Panc1 (cell line): ENCODE results near the gene PLOD3.

Experiments used
- POLR2AphosphoS5 ChIP-seq: IDR thresholded peaks from 2 replicates; pipeline ENCODE4 v1.6.1; 2012; ENCODE audit warnings: mild to moderate bottlenecking, low read depth, low read length, moderate library complexity
- REST ChIP-seq, 2 experiments: IDR thresholded peaks; 2 replicates each; pipeline ENCODE4 v1.6.1; 2011 to 2012; ENCODE audit warnings: low read depth in 2 of 2, control low read depth in 1 of 2, low read length in 1 of 2, mild to moderate bottlenecking in 1 of 2, moderate library complexity in 1 of 2; ENCODE audit not compliant: insufficient read depth in 1 of 2
- SIN3A ChIP-seq: IDR thresholded peaks from 2 replicates; pipeline ENCODE4 v1.6.1; 2012; ENCODE audit warnings: low read depth, mild to moderate bottlenecking, low read length, moderate library complexity, borderline replicate concordance; ENCODE audit not compliant: insufficient read depth
- TCF7L2 ChIP-seq: IDR thresholded peaks from 2 replicates; pipeline ENCODE4 v1.6.1; 2011; ENCODE audit warnings: mild to moderate bottlenecking, low read depth, low read length, inconsistent platforms
- TF ChIP-seq, protein P1 (sequence below): fragments of 450-650 bp; IDR thresholded peaks from 2 replicates; pipeline ENCODE4 v1.5.1; 2017; ENCODE audit warnings: mild to moderate bottlenecking

DNA sequence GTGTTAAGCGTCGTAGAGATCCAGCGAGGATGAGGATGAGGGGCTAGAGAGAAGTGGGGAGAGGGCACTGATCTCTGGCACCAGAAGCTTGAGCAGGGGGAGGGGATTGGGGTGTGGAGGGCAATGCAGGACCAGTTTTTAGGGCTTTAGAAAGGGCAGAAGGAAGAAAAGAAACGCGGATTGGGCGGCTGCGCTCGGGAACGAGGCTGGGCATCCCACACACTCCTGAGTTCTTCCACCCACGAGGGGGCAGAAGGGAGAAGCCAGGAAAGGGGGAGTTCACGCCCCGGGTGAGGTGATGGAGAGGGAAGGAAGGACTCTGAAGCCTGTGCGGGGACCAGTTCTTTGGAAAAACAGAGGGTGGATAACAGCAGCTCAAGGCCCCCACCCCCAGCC lies 45.9 kb downstream of the PLOD3 start:
- TF ChIP-seq, protein P1, sequence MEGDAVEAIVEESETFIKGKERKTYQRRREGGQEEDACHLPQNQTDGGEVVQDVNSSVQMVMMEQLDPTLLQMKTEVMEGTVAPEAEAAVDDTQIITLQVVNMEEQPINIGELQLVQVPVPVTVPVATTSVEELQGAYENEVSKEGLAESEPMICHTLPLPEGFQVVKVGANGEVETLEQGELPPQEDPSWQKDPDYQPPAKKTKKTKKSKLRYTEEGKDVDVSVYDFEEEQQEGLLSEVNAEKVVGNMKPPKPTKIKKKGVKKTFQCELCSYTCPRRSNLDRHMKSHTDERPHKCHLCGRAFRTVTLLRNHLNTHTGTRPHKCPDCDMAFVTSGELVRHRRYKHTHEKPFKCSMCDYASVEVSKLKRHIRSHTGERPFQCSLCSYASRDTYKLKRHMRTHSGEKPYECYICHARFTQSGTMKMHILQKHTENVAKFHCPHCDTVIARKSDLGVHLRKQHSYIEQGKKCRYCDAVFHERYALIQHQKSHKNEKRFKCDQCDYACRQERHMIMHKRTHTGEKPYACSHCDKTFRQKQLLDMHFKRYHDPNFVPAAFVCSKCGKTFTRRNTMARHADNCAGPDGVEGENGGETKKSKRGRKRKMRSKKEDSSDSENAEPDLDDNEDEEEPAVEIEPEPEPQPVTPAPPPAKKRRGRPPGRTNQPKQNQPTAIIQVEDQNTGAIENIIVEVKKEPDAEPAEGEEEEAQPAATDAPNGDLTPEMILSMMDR = peak; percentile 55
- TF ChIP-seq REST (IDR thresholded peaks at IDR 0.05; ENCODE audit: insufficient read depth in 1 of 2, low read depth in 2 of 2, low read length in 1 of 2) = no peak
- no peak for TF ChIP-seq SIN3A
- TF ChIP-seq TCF7L2 = no peak
- TF ChIP-seq POLR2AphosphoS5 = no peak
